Neural cell (in vitro differentiated cells): ENCODE data around the gene CTXND1. TPM values are rescaled to one million over a fixed set of nuclear protein-coding genes. Genes with fewer than 3 reads are reported as not detected.

Source experiments
- H2AFZ ChIP-seq: fragments of 200-600, 300-800 bp; sonication (generic), shearing (Covaris generic); 2 replicates; pipeline ENCODE4 v1.6.0; 2014; ENCODE audit warnings: low read depth, mild to moderate bottlenecking, antibody characterized with exemption, low read length, moderate library complexity
- H3F3A ChIP-seq: fragments of 200-600 bp; shearing (Covaris generic); 2 replicates; pipeline ENCODE4 v1.6.1; 2016; ENCODE audit warnings: mild to moderate bottlenecking, moderate library complexity, mixed read lengths, antibody characterized with exemption, low read length; ENCODE audit not compliant: insufficient read depth, poor library complexity, severe bottlenecking
- H3K27ac ChIP-seq: fragments of 200-600, 300-800 bp; sonication (generic), shearing (Covaris generic); 2 replicates; pipeline ENCODE4 v1.5.1; 2014; ENCODE audit warnings: mild to moderate bottlenecking, low read length, moderate library complexity
- H3K27me3 ChIP-seq: fragments of 300-800, 200-600 bp; sonication (generic), shearing (Covaris generic); 2 replicates; pipeline ENCODE4 v1.6.0; 2014; ENCODE audit warnings: mild to moderate bottlenecking, low read depth, low read length, moderate library complexity; ENCODE audit not compliant: insufficient read depth
- H3K36me3 ChIP-seq: fragments of 300-800, 200-600 bp; sonication (generic), shearing (Covaris generic); 2 replicates; pipeline ENCODE4 v1.5.1; 2014; ENCODE audit warnings: mild to moderate bottlenecking, antibody characterized with exemption, low read length, moderate library complexity; ENCODE audit not compliant: insufficient read depth
- H3K4me2 ChIP-seq: fragments of 300-800, 200-600 bp; sonication (generic), shearing (Covaris generic); 2 replicates; pipeline ENCODE4 v1.6.0; 2014; ENCODE audit warnings: mild to moderate bottlenecking, low read length
- H3K4me3 ChIP-seq: fragments of 300-800, 200-600 bp; sonication (generic), shearing (Covaris generic); 2 replicates; pipeline ENCODE4 v1.5.1; 2014; ENCODE audit warnings: mild to moderate bottlenecking, low read length, moderate library complexity
- H3K79me2 ChIP-seq: fragments of 200-600 bp; shearing (Covaris generic); replicated peaks from 2 replicates; pipeline ENCODE4 v1.6.0; 2014; ENCODE audit warnings: mild to moderate bottlenecking, low read length, moderate library complexity; ENCODE audit not compliant: insufficient read depth
- H3K9ac ChIP-seq: fragments of 300-800, 200-600 bp; sonication (generic), shearing (Covaris generic); 2 replicates; pipeline ENCODE4 v1.6.1; 2016; ENCODE audit warnings: mild to moderate bottlenecking, low read length, mixed read lengths
- H3K9me2 ChIP-seq: fragments of 200-600 bp; shearing (Covaris generic); 2 replicates; pipeline ENCODE4 v1.6.1; 2016; ENCODE audit warnings: mild to moderate bottlenecking, low read length, mixed read lengths; ENCODE audit not compliant: insufficient read depth
- H3K9me3 ChIP-seq: fragments of 200-600, 300-800 bp; sonication (generic), shearing (Covaris generic); 2 replicates; pipeline ENCODE4 v1.6.1; 2016; ENCODE audit warnings: mild to moderate bottlenecking, mixed run types, low read length, moderate library complexity, mixed read lengths
- H4K20me1 ChIP-seq: fragments of 200-600 bp; shearing (Covaris generic); 2 replicates; pipeline ENCODE4 v1.6.1; 2016; ENCODE audit warnings: mild to moderate bottlenecking, mixed run types; ENCODE audit not compliant: insufficient read depth
- EP300 ChIP-seq: fragments of 450-650 bp; conservative IDR thresholded peaks from 2 replicates; pipeline ENCODE4 v1.6.1; 2014; ENCODE audit warnings: antibody characterized with exemption, mild to moderate bottlenecking, moderate library complexity; ENCODE audit not compliant: poor library complexity, severe bottlenecking
- EZH2 ChIP-seq: fragments of 200-600, 300-800 bp; shearing (Covaris generic), sonication (generic); IDR thresholded peaks from 2 replicates; pipeline ENCODE4 v1.6.1; 2014; ENCODE audit warnings: antibody characterized with exemption, low read length, borderline replicate concordance, mild to moderate bottlenecking; ENCODE audit not compliant: insufficient read depth, poor library complexity, severe bottlenecking
- MXI1 ChIP-seq: fragments of 450-650 bp; conservative IDR thresholded peaks from 2 replicates; pipeline ENCODE4 v1.6.1; 2014; ENCODE audit warnings: antibody characterized with exemption, mild to moderate bottlenecking; ENCODE audit not compliant: poor library complexity, severe bottlenecking
- POLR2AphosphoS5 ChIP-seq: IDR thresholded peaks from 2 replicates; pipeline ENCODE4 v1.6.1; 2012
- RAD21 ChIP-seq: fragments of 450-650 bp; conservative IDR thresholded peaks from 2 replicates; pipeline ENCODE4 v1.6.1; 2014; ENCODE audit warnings: antibody characterized with exemption, mild to moderate bottlenecking, moderate library complexity
- SMC3 ChIP-seq: fragments of 450-650 bp; conservative IDR thresholded peaks from 2 replicates; pipeline ENCODE4 v1.6.1; 2014; ENCODE audit warnings: antibody characterized with exemption, mild to moderate bottlenecking, moderate library complexity; ENCODE audit not compliant: poor library complexity
- TAF1 ChIP-seq: IDR thresholded peaks from 2 replicates; pipeline ENCODE4 v1.6.1; 2012; ENCODE audit warnings: low read depth
- polyA plus RNA-seq: library from polyadenylated mRNA; depleted of rRNA; stranded (reverse); fragments of >200 nt; gene quantifications from 2 replicates; pipeline ENCODE4 v1.2.3, GENCODE V29; 2014
- TF ChIP-seq, protein P1 (sequence below): IDR thresholded peaks from 2 replicates; pipeline ENCODE4 v1.6.1; 2012; ENCODE audit warnings: borderline replicate concordance
- TF ChIP-seq, protein P2 (sequence below): fragments of 450-650 bp; IDR thresholded peaks from 2 replicates; pipeline ENCODE4 v1.5.1; 2014; ENCODE audit warnings: antibody characterized with exemption, mild to moderate bottlenecking, moderate library complexity; ENCODE audit not compliant: poor library complexity, severe bottlenecking

CTXND1 gene
- polyA plus RNA-seq, 1 donor from 2014 or later = not detected

DNA sequence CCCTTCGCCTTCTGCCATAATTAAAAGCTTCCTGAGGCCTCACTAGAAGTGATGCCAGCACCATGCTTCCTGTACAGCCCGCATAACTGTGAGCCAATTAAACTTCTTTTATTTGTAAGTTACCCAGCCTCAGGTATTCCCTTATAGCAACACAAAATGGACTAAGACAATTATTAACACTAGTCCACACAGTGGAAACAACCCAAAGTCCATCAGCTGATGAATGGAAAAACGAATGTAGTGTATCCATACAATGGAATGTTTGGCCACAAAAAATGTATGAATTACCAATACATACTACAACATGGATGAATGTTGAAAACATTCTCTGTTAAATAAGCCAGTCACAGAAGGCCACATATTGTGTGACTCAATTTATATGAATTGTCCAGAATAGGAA lies 22.5 kb upstream of the CTXND1 start:
- Histone ChIP-seq H3K4me3 (no peak overlapping the region), H3K9ac (no peak overlapping the region), H4K20me1 (no peaks in the 10 kb centered on the region), H3K27me3 (no peaks in the 10 kb centered on the region), H3K36me3 (no peaks in the 10 kb centered on the region), H3K4me2 (no peak overlapping the region), H3K9me2 (no peaks in the 10 kb centered on the region), H2AFZ (no peak overlapping the region), H3K79me2 (no peaks in the 10 kb centered on the region), H3F3A (no peaks in the 10 kb centered on the region), H3K9me3 (peaks cover 4% of the 10 kb centered on the region), H3K27ac (no peak overlapping the region)
- TF ChIP-seq RAD21 (no peak), POLR2AphosphoS5 (no peak), EP300 (no peak), SMC3 (no peak), MXI1 (no peak), EZH2 (no peak), TAF1 (no peak)
- TF ChIP-seq, protein P1, sequence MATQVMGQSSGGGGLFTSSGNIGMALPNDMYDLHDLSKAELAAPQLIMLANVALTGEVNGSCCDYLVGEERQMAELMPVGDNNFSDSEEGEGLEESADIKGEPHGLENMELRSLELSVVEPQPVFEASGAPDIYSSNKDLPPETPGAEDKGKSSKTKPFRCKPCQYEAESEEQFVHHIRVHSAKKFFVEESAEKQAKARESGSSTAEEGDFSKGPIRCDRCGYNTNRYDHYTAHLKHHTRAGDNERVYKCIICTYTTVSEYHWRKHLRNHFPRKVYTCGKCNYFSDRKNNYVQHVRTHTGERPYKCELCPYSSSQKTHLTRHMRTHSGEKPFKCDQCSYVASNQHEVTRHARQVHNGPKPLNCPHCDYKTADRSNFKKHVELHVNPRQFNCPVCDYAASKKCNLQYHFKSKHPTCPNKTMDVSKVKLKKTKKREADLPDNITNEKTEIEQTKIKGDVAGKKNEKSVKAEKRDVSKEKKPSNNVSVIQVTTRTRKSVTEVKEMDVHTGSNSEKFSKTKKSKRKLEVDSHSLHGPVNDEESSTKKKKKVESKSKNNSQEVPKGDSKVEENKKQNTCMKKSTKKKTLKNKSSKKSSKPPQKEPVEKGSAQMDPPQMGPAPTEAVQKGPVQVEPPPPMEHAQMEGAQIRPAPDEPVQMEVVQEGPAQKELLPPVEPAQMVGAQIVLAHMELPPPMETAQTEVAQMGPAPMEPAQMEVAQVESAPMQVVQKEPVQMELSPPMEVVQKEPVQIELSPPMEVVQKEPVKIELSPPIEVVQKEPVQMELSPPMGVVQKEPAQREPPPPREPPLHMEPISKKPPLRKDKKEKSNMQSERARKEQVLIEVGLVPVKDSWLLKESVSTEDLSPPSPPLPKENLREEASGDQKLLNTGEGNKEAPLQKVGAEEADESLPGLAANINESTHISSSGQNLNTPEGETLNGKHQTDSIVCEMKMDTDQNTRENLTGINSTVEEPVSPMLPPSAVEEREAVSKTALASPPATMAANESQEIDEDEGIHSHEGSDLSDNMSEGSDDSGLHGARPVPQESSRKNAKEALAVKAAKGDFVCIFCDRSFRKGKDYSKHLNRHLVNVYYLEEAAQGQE = no peak
- TF ChIP-seq, protein P2, sequence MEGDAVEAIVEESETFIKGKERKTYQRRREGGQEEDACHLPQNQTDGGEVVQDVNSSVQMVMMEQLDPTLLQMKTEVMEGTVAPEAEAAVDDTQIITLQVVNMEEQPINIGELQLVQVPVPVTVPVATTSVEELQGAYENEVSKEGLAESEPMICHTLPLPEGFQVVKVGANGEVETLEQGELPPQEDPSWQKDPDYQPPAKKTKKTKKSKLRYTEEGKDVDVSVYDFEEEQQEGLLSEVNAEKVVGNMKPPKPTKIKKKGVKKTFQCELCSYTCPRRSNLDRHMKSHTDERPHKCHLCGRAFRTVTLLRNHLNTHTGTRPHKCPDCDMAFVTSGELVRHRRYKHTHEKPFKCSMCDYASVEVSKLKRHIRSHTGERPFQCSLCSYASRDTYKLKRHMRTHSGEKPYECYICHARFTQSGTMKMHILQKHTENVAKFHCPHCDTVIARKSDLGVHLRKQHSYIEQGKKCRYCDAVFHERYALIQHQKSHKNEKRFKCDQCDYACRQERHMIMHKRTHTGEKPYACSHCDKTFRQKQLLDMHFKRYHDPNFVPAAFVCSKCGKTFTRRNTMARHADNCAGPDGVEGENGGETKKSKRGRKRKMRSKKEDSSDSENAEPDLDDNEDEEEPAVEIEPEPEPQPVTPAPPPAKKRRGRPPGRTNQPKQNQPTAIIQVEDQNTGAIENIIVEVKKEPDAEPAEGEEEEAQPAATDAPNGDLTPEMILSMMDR = no peak

DNA sequence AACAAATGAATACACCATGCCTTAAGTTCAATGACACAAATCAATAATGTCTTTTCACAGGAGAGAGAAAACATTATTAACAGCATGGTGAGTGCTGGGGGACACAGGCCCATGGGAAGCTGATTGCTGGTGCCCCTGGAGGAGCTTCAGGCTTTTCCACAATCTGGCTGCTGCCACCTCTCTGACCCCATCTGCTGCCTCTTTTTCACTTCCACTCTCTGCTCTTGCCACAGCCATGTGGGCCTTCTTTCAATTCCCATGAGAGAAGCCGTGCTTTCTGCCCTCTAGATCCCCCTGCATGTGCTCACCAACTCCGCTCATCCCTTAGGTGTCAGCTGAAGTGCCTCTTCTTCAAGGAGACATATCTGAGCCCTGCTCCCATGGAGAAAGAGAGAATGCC lies 21.0 kb upstream of the CTXND1 start:
- Histone ChIP-seq H3K4me2 (no peak overlapping the region), H2AFZ (no peak overlapping the region), H3K36me3 (no peaks in the 10 kb centered on the region), H3K4me3 (no peak overlapping the region), H3K9me2 (no peaks in the 10 kb centered on the region), H3K27me3 (no peaks in the 10 kb centered on the region), H3F3A (no peaks in the 10 kb centered on the region), H3K9me3 (peaks cover 4% of the 10 kb centered on the region), H3K9ac (no peak overlapping the region), H3K27ac (no peak overlapping the region), H3K79me2 (no peaks in the 10 kb centered on the region), H4K20me1 (no peaks in the 10 kb centered on the region)
- TF ChIP-seq, protein P2 = no peak
- TF ChIP-seq POLR2AphosphoS5 (no peak), TAF1 (no peak), MXI1 (no peak)
- TF ChIP-seq, protein P1 = no peak
